Type B pancreatic cell (in vitro differentiated cells): ENCODE results near the gene MAPK8IP2. TPM values are rescaled to one million over a fixed set of nuclear protein-coding genes. Genes with fewer than 3 reads are reported as not detected.
"Not testable (repeated sequence)": the region's sequence is repeated elsewhere in the genome, so short reads cannot be mapped to it uniquely, and the experiment has no call there.

Experiments used
- DNase-seq: peaks from one replicate; pipeline ENCODE4 v3.0.0; 2021; ENCODE audit warnings: mixed read lengths; ENCODE audit not compliant: unreplicated experiment; ENCODE audit errors: extremely low spot score
- H3K27ac Mint-ChIP-seq: 2 replicates; pipeline ENCODE4 v1.8.0; 2021; ENCODE audit warnings: mild to moderate bottlenecking, mixed read lengths
- H3K27me3 Mint-ChIP-seq: 2 replicates; pipeline ENCODE4 v1.8.0; 2021; ENCODE audit warnings: mixed read lengths
- H3K36me3 Mint-ChIP-seq: 2 replicates; pipeline ENCODE4 v1.8.0; 2021; ENCODE audit warnings: mixed read lengths
- H3K4me1 Mint-ChIP-seq: one replicate; pipeline ENCODE4 v1.8.0; 2021; ENCODE audit warnings: mixed read lengths; ENCODE audit not compliant: unreplicated experiment
- H3K4me3 Mint-ChIP-seq: 2 replicates; pipeline ENCODE4 v1.8.0; 2021; ENCODE audit warnings: mild to moderate bottlenecking, mixed read lengths
- H3K9me3 Mint-ChIP-seq: 2 replicates; pipeline ENCODE4 v1.8.0; 2021; ENCODE audit warnings: mixed read lengths
- CTCF ChIP-seq: fragments of 200-600 bp; sonication (generic); conservative IDR thresholded peaks from 2 replicates; pipeline ENCODE4 v1.5.0; 2021; ENCODE audit warnings: antibody characterized with exemption, mild to moderate bottlenecking
- total RNA-seq: library from RNA; stranded (reverse); gene quantifications from 2 replicates; pipeline ENCODE4 v1.2.1, GENCODE V29; 2021; ENCODE audit warnings: low replicate concordance

Gene MAPK8IP2
- total RNA-seq, 1 donor from 2014 or later: 16.5 TPM

GRCh38 chr22:50633086-50633485, 32.5 kb downstream of the MAPK8IP2 start:
- H3K9me3 Mint-ChIP-seq: no peaks in the 10 kb centered on the region
- no peaks in the 10 kb centered on the region for H3K36me3 Mint-ChIP-seq
- H3K4me3 Mint-ChIP-seq: no peak overlapping the region
- H3K27me3 Mint-ChIP-seq: no peaks in the 10 kb centered on the region
- H3K4me1 Mint-ChIP-seq: peaks cover 25% of the 10 kb centered on the region
- DNase-seq: no peak
- TF ChIP-seq CTCF: no peak
- no peak overlapping the region for H3K27ac Mint-ChIP-seq

GRCh38 chr22:50633771-50634170, 33.2 kb downstream of the MAPK8IP2 start:
- no peaks in the 10 kb centered on the region for H3K27me3 Mint-ChIP-seq
- no peaks in the 10 kb centered on the region for H3K9me3 Mint-ChIP-seq
- no peaks in the 10 kb centered on the region for H3K36me3 Mint-ChIP-seq
- TF ChIP-seq CTCF: no peak
- no peak overlapping the region for H3K4me3 Mint-ChIP-seq
- H3K4me1 Mint-ChIP-seq: peaks cover 20% of the 10 kb centered on the region
- no peak for DNase-seq
- H3K27ac Mint-ChIP-seq: no peak overlapping the region

GRCh38 chr22:50635591-50635990, 35.0 kb downstream of the MAPK8IP2 start:
- no peak overlapping the region for H3K27ac Mint-ChIP-seq
- H3K27me3 Mint-ChIP-seq: no peaks in the 10 kb centered on the region

GRCh38 chr22:50640296-50640695, 39.7 kb downstream of the MAPK8IP2 start:
- H3K9me3 Mint-ChIP-seq, H3K27me3 Mint-ChIP-seq, H3K4me3 Mint-ChIP-seq, DNase-seq, H3K36me3 Mint-ChIP-seq: not testable (repeated sequence)
- Mint-ChIP-seq H3K27ac (peak overlapping the region; percentile 11), H3K4me1 (peaks cover 14% of the 10 kb centered on the region)

More at GRCh38 chr22:50635591-50635990, 35.0 kb downstream of the MAPK8IP2 start:
- DNase-seq: no peak
- H3K4me1 Mint-ChIP-seq: peaks cover 11% of the 10 kb centered on the region
- no peaks in the 10 kb centered on the region for H3K36me3 Mint-ChIP-seq
- no peaks in the 10 kb centered on the region for H3K9me3 Mint-ChIP-seq
- no peak for TF ChIP-seq CTCF
- no peak overlapping the region for H3K4me3 Mint-ChIP-seq

- Mint-ChIP-seq H3K4me1 (peaks cover 14% of the 10 kb centered on the region), H3K36me3 (no peaks in the 10 kb centered on the region), H3K4me3 (no peak overlapping the region), H3K9me3 (no peaks in the 10 kb centered on the region), H3K27ac (no peak overlapping the region), H3K27me3 (no peaks in the 10 kb centered on the region)
- TF ChIP-seq CTCF: no peak
- no peak for DNase-seq
Observed at GRCh38 chr22:50640857-50641647, 40.5 kb downstream of the MAPK8IP2 start.

GRCh38 chr22:50641696-50642607, 41.4 kb downstream of the MAPK8IP2 start:
- DNase-seq: peak; percentile 76
- H3K27ac Mint-ChIP-seq: no peak overlapping the region
- H3K9me3 Mint-ChIP-seq: no peaks in the 10 kb centered on the region
- H3K36me3 Mint-ChIP-seq: no peaks in the 10 kb centered on the region
- H3K4me3 Mint-ChIP-seq: peak overlapping the region; percentile 54
- peaks cover 4% of the 10 kb centered on the region for H3K27me3 Mint-ChIP-seq
- no peak for TF ChIP-seq CTCF
- peaks cover 14% of the 10 kb centered on the region for H3K4me1 Mint-ChIP-seq

GRCh38 chr22:50643021-50643820, 42.6 kb downstream of the MAPK8IP2 start:
- not testable (repeated sequence) for H3K27me3 Mint-ChIP-seq, DNase-seq, H3K27ac Mint-ChIP-seq, H3K4me3 Mint-ChIP-seq, H3K36me3 Mint-ChIP-seq, H3K9me3 Mint-ChIP-seq
- H3K4me1 Mint-ChIP-seq: peaks cover 14% of the 10 kb centered on the region

GRCh38 chr22:50643821-50644101, 43.2 kb downstream of the MAPK8IP2 start:
- not testable (repeated sequence) for H3K9me3 Mint-ChIP-seq, H3K36me3 Mint-ChIP-seq, H3K27me3 Mint-ChIP-seq, H3K4me3 Mint-ChIP-seq, DNase-seq, H3K27ac Mint-ChIP-seq
- peaks cover 14% of the 10 kb centered on the region for H3K4me1 Mint-ChIP-seq
